Fibroblast of the aortic adventitia (primary cell): Measurements from ENCODE around the gene MRTFA. TPM values are rescaled to one million over a fixed set of nuclear protein-coding genes. Genes with fewer than 3 reads are reported as not detected.

Experiments used
- DNase-seq: peaks from one replicate; pipeline ENCODE4 v3.0.0-alpha.2; 2010; ENCODE audit warnings: low read depth
- H3K4me3 ChIP-seq: 2 replicates; pipeline ENCODE4 v1.5.1; 2011; ENCODE audit warnings: low read depth, mild to moderate bottlenecking, control low read depth, low read length, moderate library complexity
- total RNA-seq: library from RNA; depleted of rRNA; stranded (reverse); fragments of >200 nt; gene quantifications from 2 replicates; pipeline ENCODE4 v1.2.3, GENCODE V29; 2012; ENCODE audit warnings: low replicate concordance
- TF ChIP-seq, protein P1 (sequence below): IDR thresholded peaks from 2 replicates; pipeline ENCODE4 v1.5.1; 2011; ENCODE audit warnings: mild to moderate bottlenecking, low read length, control low read depth, inconsistent platforms; ENCODE audit not compliant: insufficient read depth

The MRTFA gene
- total RNA-seq, 1 donor: 25.8 TPM

DNA sequence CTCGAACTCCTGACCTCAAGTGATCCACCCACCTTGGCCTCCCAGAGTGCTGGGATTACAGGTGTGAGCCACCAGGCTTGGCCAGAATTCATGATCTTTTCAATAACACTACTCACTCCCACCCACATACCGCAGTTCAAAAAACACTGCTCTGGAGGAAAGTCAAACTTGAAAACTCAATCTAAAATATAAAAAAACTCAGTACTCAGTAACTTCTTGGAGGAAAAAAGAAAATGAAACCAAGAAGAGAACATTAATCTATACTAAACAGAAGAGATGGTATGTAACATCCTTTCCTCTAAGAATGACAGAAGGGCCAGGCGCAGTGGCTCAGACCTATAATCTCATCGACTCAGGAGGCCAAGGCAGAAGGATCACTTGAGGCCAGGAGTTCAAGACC, 58.3 kb downstream of the MRTFA start:
- DNase-seq: no peak
- TF ChIP-seq, protein P1, sequence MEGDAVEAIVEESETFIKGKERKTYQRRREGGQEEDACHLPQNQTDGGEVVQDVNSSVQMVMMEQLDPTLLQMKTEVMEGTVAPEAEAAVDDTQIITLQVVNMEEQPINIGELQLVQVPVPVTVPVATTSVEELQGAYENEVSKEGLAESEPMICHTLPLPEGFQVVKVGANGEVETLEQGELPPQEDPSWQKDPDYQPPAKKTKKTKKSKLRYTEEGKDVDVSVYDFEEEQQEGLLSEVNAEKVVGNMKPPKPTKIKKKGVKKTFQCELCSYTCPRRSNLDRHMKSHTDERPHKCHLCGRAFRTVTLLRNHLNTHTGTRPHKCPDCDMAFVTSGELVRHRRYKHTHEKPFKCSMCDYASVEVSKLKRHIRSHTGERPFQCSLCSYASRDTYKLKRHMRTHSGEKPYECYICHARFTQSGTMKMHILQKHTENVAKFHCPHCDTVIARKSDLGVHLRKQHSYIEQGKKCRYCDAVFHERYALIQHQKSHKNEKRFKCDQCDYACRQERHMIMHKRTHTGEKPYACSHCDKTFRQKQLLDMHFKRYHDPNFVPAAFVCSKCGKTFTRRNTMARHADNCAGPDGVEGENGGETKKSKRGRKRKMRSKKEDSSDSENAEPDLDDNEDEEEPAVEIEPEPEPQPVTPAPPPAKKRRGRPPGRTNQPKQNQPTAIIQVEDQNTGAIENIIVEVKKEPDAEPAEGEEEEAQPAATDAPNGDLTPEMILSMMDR: no peak
- no peak overlapping the region for H3K4me3 ChIP-seq

DNA sequence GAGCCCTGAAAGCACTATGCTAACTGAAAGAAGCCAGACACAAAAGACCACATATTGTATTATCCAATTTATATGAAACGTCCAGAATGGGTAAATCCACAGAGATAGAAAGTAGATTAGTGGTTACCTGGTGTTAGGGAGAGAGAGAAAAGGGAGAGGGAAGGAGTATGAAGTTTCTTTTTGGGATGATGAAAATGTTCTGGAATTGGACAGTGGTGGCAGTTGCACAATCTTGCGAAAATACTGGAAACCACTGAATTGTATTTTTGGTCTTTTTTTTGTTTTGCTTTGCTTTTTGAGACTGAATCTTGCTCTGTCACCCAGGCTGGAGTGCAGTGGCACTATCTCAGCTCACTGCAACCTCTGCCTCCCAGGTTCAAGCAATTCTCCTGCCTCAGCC, 63.5 kb downstream of the MRTFA start:
- peak; percentile 55 for DNase-seq
- no peak overlapping the region for H3K4me3 ChIP-seq
- TF ChIP-seq, protein P1: no peak

- TF ChIP-seq, protein P1: no peak
- DNase-seq: no peak
- no peak overlapping the region for H3K4me3 ChIP-seq
Observed at GRCh38 chr22:40571887-40572286, 64.6 kb downstream of the MRTFA start.

GRCh38 chr22:40567626-40568328, 68.7 kb downstream of the MRTFA start:
- H3K4me3 ChIP-seq: no peak overlapping the region
- TF ChIP-seq, protein P1: no peak
- no peak for DNase-seq

DNA sequence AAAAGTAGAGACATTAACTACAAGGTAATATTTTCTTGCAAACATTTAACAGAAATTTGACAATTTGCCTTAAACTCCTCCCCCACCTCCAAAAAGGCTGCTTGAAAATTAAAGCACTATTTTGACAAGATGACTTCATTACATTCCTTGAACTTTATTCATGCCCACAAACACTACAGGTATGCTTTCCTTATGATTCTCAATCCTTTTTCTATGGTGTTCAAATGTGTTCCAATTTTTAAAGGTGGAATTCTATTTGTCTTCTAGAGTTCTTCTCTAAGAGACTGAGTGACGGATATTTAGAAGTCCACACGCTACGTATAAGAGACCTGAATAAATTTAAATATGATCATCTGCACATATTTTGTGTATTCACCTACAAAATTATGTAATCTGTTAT, 69.4 kb downstream of the MRTFA start:
- peak; percentile 25 for DNase-seq
- no peak overlapping the region for H3K4me3 ChIP-seq
- TF ChIP-seq, protein P1: no peak

- DNase-seq: no peak
- TF ChIP-seq, protein P1: no peak
- H3K4me3 ChIP-seq: no peak overlapping the region
Observed at GRCh38 chr22:40560994-40561515, 75.5 kb downstream of the MRTFA start.
